PC-9 (cell line): ENCODE results near the gene CDH13.

Experiments used
- EZH2 ChIP-seq: fragments of 200-600 bp; sonication (generic); IDR thresholded peaks from 2 replicates; pipeline ENCODE4 v1.8.0; 2017; ENCODE audit warnings: antibody characterized with exemption, low read depth
- TF ChIP-seq, protein P1 (sequence below): fragments of 200-600 bp; sonication (generic); conservative IDR thresholded peaks from 2 replicates; pipeline ENCODE4 v1.6.1; 2017; ENCODE audit warnings: mixed run types, antibody characterized with exemption, mild to moderate bottlenecking, moderate library complexity

DNA sequence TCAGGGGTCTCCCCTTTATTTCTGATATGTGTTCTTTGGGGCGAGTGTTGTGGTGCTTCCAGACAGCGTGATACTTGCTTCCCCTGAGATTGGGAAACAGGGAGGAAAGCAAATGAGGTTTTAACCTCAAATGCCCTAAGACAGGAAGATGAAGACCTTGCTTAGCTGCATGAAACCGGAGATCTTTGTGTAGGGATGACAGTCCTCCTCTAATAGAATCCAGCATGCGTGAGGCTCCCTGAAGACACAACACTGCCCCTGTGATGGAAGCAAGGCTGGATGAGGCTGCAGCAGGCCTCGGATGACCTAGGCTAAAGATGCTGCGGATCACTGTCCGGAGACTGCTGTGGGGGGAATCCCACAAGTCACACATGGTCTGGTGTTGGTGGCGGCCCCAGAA lies 491.0 kb downstream of the CDH13 start:
- TF ChIP-seq, protein P1, sequence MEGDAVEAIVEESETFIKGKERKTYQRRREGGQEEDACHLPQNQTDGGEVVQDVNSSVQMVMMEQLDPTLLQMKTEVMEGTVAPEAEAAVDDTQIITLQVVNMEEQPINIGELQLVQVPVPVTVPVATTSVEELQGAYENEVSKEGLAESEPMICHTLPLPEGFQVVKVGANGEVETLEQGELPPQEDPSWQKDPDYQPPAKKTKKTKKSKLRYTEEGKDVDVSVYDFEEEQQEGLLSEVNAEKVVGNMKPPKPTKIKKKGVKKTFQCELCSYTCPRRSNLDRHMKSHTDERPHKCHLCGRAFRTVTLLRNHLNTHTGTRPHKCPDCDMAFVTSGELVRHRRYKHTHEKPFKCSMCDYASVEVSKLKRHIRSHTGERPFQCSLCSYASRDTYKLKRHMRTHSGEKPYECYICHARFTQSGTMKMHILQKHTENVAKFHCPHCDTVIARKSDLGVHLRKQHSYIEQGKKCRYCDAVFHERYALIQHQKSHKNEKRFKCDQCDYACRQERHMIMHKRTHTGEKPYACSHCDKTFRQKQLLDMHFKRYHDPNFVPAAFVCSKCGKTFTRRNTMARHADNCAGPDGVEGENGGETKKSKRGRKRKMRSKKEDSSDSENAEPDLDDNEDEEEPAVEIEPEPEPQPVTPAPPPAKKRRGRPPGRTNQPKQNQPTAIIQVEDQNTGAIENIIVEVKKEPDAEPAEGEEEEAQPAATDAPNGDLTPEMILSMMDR = no peak
- TF ChIP-seq EZH2 = no peak
